ENCODE data around the gene FAM184A. TPM values are rescaled to one million over a fixed set of nuclear protein-coding genes. Genes with fewer than 3 reads are reported as not detected.

FAM184A gene
- total and polyA plus RNA-seq, 9 of the 15 experiments (the other 6 are each of a cell fraction or from before 2014, with no cell fraction given), result 6.4 to 18.7 (median 13.1) TPM

GRCh38 chr6:118934461-118935330 lies 143.8 kb downstream of the FAM184A start, which contains the start of gene MCM9 (continued):
- TF ChIP-seq CHD7 (IDR thresholded peaks at IDR 0.05; ENCODE audit: low read depth, low read length) (no peak), PRMT5 (CRISPR knock-in tag; IDR thresholded peaks at IDR 0.05) (no peak), PHTF2 (CRISPR knock-in tag; IDR thresholded peaks at IDR 0.05) (0 out of 2 replicates have a peak, but pooled peaks have one; percentile 46), ID3 (CRISPR knock-in tag; IDR thresholded peaks at IDR 0.05) (no peak), ID3 (tag; IDR thresholded peaks at IDR 0.05) (peak; percentile 82), RBM39 (optimal IDR thresholded peaks at IDR 0.05; ENCODE audit: low read depth, low read length) (no peak), PRDM10 (IDR thresholded peaks at IDR 0.05; ENCODE audit: partially characterized antibody) (peak; percentile 12), JUN (IDR thresholded peaks at IDR 0.05; ENCODE audit: borderline replicate concordance, low read depth, low read length) (peak; percentile 34; the same call in 1 of the 2 replicates), JUN (CRISPR knock-in tag; IDR thresholded peaks at IDR 0.05; ENCODE audit: borderline replicate concordance) (0 out of 2 replicates have a peak, but pooled peaks have one; percentile 69), ADNP (tag; IDR thresholded peaks at IDR 0.05) (no peak)

Data from K562 (cell line).